NCI-H2171 treated with DMSO at 0.1 percent for 48 hours (cell line): ENCODE data around the gene SENP6.
"Not testable (repeated sequence)": the region's sequence is repeated elsewhere in the genome, so short reads cannot be mapped to it uniquely, and the experiment has no call there.

ENCODE experiments used
- DNase-seq: peaks from one replicate; lab custom pipeline; 2025; lab: John Stamatoyannopoulos, UW

Gene SENP6

DNA sequence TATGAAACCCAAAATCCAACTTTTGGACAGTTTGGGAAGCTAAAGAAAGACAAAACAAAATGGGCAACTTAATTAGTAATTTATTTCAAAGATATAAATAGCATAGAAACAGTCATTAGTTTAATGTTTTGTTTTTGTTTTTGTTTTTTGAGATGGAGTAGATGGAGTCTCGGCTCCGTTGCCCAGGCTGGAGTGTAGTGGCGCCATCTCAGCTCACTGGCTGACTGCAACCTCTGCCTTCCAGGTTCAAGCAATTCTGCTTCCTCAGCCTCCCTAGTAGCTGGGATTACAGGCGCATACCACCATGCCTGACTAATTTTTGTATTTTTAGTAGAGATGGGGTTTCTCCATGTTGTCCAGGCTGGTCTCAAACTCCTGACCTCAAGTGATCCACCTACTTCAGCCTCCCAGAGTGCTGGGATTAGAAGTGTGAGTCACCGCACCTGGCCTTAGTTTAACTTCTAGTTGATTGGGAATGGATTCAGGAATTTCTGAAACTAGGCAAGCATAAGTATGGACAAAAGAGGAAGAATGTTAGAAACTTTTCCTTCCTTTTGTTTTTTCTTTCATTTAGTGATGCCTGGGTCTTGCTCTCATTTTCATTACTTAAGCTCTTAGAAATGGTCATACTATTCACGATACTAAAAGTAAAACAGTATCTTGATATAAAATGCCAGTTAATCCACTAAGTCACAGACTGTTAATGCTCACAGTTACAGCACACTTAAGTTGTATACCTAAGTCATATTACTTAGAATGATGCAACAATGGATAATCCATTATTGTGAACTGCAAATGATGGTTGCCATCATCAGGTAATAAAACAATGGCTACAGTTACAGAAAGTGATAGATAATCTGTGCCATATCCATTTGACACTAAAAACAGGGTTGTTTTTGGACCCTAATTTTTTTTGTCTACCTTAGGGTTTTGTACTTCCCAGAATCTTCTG, 8.2 kb downstream of the SENP6 start:
- DNase-seq, result no peak

DNA sequence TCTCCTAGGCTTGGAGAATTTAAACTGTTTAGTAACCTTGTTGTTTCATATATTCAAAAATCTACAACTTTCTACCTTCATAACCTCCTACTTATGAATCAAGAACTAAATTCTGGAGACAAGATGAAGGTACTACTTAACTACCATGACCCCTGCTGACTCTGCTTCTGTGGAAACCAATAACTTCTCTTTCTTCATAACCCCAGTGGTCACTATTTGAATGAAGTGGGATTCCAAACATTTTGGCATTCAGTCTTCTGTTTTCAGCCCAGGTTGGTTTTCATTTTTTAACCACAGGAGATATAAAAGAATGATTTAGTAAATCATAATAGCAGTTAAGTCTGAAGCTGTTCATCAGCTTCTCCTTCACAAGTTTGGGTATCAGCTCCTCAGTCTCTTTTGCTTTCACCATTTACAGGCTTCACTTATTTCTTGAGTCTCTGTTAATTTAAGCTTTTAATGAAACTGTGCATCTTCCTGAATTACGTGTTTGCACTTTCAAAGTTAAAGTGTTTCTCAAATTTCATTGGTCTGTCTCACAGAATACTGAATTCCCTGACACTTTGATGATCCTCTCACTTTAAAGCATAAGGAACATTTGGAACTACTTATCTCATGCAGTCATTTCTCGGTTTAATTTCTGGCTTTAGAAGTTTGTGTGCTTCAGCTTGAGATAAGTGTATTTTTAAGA, 9.5 kb downstream of the SENP6 start:
- no peak for DNase-seq

DNA sequence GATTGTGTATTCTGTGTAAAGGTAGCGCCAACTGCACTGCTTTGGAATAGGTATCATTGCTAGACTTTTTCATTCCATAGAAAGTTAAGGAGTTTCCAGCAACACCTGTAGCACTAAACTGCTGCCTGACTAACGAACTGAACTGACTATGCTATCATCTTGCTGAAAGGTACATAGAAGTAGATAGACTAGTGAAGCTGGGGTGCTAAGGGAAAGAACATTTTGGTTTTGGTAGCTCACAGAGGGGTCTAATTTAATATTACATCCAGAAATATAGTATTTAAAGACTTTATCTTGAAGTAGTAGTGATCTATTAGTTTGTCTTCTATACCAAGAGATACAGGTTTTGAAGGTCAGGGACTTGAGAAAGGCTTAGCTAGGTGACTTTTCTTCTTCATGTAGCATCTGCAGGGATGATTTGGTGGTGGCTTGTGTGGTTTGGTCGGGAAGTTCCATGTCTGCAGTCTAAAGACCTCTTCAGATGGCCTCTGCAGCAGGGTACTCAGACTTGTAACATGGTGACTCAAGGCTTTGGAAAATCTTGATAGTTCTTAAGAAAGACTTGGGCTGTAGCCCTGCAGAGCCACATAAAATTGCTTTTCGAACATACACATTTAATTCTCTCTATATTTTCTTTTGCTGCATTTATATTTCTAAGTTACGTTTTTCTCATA, 10.2 kb downstream of the SENP6 start:
- DNase-seq, result no peak

DNA sequence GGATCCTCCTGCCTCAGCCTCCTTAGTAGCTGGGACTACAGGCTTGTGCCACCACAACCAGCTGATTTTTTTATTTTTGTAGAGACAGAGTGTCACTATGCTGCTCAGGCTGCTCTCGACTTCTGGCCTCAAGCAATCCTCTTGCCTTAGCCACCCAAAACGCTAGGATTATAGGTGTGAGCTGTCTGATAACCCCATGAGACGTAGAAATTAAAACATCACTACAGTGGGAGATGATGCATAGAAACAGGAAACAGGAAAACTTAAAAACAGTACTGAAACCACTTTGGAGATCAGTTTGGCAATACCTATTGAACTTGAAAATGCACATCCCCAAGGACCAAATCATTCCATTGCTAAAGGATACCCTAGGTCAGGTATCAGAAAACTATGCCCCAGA, 10.8 kb downstream of the SENP6 start:
- no peak for DNase-seq

DNA sequence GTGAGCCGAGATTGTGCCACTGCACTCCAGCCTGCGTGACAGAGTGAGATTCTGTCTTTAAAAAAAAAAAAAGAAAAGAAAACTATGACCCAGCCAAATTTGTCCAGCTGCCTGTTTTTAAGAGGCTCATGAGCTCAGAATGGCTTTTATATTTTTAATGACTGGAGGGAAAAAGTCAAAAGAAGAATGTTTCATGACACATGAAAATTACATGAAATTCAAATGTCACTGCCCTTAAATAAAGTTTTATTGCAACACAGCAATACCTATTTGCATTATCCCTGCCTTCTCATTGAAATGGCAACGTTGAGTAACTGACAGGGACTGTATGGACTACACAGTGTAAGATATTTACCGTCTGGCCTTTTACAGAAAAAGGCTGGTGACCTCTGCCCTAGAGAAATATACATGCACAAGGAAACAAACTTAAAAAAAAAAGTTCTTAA, 11.4 kb downstream of the SENP6 start:
- DNase-seq, result no peak

DNA sequence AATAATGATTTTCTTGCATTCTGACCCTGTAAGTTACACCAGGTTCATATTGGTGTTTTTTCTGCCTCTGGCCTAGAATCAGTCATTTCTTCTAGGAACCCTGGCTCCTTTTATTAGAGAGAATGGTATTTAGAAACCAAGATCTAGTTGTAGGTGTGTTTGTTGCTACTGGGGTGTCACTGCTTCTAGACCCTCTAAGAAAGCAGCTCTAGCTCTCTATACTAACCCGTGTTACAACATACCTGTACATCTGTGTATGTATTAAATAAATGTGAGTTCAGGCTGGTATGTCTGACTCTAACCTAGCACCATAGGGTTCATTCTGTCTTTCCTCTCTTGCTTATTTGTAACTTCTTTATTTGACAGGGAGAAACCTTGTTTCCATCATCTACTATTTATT, 16.8 kb downstream of the SENP6 start:
- no peak for DNase-seq

DNA sequence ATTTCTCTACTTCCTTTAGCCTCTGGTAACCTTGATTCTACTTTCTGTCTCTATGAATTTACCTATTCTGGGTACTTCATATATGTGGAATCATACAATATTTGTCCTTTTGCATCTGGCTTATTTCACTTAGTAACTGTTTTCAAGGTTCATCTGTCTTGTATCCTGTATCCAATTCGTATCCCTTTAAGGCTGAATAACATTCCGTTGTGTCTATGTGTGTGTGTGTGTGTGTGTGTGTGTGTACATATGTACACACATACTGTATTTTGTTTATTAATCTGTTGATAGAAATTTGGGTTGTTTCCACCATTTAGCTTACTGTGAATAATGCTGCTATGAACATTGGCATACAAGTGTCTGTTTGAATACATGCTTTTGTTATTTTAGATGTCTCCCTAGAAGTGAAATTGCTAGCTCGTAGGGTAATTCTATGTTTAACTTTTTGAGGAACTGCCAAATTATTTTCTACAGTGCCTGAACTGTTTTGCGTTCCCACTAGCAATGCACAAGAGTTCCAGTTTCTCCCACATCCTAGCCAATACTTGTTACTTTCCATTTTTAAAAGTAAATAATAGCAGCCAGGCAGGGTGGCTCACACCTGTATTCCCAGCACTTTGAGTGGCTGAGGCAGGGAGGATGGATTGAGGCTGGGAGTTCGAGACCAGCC, 17.7 kb downstream of the SENP6 start:
- DNase-seq, result no peak

DNA sequence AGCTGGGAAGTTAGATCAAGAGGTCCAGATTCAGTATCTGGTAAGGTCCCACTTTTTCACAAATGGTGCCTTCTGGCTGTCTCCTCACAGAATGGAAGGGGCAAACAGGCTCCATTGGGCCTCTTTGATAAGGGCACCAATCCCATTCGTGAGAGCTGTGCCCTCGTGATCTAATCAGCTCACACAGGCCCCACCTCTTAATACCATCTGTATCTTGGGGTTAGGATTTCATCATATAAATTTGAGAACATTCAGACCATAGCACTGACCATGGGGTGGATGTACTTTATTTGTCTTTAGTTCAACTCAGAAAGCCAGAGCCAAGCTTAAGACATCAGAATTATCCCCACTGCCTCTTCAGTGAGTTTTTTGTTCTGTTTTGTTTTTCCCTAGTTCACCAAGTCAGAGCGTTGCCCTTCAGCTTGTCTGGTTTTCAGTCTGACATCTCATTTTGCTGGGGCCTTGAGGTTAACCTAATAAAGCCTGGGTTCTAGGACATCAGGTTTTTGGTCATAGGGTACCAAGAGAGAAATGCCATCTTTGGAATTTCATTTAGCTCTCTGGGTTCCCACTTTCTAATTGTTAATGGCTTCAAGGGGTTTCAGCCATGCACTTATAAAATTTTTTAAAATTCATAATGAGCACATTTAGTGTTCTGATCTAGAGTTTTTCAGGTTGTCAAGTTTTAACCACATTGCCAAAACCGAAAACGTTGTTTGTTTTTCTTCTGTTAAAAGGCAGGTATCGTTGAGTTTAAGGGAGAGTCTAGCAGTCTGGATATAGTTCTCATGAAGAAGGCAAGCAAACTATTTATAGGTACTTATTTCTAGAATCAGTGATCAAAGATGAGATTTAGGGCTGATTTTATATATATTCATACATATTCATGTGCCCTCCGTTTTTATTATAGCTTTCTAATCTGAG, 19.0 kb downstream of the SENP6 start:
- no peak for DNase-seq

DNA sequence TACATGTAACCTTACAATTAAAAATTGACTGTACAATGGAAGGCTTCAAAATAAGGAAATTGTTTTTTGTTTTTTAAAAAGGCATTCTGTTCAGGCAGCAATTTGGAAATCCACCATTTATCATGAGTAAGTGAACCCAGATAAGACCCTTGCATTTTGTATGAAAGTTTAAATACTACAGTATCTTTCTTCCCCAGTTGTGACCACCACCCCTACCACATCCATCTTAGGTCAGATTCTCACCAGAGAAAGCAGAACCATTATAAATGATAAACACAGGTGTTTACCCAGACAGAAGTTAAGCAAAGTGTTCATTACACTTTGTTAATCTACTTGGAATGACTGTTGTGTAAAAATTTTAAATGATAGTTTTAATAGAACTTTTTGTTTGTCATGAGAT, 20.2 kb downstream of the SENP6 start:
- no peak for DNase-seq

DNA sequence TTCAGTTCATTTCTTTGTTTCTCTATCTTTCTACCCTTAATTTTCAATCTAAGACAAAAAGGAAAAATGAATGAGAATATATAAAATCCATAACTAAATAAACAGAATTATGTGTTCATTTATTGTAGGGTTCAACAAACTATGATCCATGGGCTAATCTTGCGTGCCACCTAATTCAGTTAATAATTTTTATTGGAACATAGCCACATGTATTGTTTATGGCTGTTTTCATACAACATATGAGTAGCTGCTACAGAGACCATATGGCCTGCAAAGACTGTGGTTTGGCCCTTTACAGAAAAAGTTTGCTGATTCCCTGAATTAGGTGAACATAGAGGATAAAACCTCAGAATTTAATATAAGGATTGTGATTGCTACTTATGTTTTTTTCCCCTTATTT, 21.8 kb downstream of the SENP6 start:
- no peak for DNase-seq

DNA sequence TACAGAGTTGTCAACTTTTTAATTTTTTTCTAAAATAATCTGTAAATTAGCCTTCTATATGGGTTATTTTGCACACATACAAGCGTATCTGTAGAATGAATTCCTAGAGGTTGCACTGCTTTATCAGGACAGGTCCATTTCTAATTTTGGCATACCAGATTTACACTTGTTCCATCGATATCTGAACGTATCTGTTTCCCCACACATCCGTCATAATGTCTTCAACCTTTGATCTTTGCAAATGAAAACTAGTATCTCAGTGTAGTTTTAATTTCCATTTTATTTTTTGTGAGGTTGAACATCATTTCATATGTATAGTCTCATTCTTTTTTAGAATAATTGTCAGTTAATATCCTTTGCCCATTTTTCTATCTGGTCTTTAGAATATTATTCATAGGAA, 22.7 kb downstream of the SENP6 start:
- no peak for DNase-seq

DNA sequence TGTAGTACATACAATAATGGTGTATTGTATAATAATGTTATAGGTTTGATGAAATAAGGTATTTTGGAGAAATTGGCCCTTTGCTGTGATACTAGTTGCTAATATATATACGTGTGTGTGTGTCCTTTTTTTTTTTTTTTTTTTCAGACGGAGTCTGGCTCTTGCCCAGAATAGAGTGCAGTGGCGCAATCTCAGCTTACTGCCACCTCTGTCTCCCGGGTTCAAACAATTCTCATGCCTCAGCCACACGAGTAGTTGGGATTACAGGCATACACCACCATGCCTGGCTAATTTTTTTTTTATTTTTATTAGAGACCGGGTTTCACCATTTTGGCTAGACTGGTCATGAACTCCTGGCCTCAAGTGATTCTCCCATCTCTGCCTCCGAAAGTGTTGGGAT, 23.3 kb downstream of the SENP6 start:
- no peak for DNase-seq

DNA sequence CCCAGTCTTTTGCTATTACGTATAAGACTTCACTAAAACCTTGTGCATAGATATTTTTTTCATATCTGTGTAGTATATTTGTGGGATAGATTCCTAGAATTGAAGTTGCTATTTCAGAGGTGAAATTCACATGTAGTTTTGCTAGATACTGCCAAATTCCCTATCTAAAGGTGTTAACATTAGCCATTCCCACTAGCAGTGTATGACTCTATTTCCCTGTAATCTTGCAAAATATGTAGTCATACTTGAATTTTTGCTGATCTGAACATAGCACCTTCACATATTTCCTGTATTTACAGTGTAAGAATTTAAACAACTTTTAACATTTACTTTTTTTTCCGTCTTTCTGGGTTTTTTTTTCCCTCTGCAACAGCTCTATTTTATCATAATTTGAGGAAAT, 24.9 kb downstream of the SENP6 start:
- no peak for DNase-seq

DNA sequence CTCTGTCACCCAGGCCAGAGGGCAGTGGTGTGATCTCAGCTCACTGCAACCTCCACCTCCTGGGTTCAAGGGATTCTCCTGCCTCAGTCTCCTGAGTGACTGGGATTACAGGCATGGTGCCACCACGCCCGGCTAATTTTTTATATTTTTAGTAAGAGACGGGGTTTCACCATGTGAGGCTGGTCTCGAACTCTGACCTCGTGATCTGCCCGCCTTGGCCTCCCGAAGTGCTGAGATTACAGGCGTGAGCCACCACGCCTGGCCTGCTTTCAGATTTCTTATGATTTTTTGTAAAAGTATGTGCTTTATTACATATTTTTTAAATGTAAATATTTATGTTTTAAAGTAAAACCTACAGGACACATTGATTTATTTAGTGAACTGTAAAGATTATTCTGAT, 26.0 kb downstream of the SENP6 start:
- DNase-seq, result not testable (repeated sequence)

DNA sequence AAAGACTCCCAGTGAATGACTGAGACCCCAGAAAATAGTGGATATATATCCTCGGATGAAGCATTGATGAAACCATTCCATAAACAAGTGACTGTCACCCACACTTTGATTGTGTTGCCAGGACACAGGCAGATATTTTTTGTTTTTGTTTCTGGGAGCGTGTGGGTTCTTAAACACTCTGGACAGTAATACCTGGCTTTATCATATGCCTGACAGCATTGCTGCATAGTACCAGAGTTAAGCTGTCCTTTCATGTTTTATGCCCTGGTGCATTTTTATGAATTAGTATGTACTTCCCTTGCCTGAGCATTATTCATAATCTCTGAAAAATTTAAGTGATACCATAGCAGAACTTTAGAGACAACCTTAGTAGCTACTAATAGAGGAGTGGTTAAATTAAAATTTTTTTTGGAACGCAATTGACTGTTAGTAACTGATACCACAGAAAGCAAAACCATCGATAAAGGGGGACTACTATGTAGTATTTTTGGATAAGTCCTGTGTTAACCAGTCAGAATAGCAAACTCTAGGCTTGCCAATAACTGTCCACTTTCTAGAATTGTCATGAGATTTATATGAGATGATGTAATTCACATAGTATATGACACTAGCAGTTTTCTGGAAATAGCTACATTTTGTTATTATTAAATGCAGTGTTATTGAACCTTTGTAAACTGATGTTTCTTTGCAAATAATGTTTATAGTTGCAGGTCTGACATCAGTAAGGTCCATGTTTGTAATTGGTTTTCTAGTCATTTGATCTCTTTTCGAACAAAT, 30.4 kb downstream of the SENP6 start:
- DNase-seq, result no peak

DNA sequence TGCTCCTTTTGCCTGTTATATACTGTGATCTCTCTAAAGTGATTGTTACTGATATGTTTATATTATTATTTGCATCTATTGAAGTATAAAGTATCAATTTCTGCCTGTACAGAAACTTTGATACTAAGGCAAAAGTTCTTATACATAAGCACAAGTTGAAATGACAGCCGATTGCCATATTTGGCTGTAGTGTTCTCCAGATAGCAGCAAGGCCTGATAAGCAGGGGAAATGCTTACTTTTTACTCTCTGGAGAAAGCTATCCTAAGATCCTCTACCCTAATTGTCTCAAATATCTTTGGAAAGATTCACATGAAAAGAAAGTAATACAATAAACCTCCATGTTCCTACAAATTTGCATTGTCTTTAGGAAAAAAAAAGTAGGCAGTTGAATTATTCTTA, 31.4 kb downstream of the SENP6 start:
- no peak for DNase-seq

DNA sequence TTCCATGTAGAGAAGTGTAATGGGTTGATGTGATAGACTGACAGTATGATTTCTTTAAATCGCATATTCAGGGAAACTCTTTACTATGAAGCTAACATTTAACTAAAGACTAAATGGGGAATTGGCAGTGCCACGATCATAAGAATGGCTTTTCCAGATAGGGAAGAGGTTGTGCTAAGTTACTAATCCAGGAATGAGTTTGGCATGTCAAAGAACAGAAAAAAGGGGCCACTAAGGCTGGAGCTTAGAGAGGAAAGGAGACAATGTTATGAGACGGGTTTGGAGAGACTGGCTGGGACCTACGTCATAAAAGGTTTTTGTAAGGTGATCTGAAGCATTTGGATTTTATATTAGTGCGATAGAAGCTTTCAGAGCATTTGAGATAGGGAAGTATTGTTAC, 40.6 kb downstream of the SENP6 start:
- DNase-seq, result no peak

DNA sequence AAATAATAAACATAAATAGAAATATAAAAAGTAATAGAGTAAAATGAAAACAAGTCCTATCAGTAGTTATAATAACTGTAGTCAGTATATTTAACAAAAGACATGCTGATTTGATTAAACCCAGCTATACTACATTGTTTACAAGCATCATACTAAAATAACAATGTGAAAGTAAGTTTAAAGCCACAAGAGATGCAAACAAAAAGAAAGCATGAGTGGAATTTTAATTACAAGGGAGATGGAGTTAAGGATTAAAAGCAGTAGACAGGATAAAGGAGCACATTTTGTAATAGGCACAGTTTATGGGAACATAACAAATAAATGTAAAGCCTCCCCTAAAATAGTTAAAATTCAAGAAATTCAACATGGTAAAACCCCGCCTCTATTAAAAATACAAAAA, 41.5 kb downstream of the SENP6 start:
- DNase-seq, result no peak

DNA sequence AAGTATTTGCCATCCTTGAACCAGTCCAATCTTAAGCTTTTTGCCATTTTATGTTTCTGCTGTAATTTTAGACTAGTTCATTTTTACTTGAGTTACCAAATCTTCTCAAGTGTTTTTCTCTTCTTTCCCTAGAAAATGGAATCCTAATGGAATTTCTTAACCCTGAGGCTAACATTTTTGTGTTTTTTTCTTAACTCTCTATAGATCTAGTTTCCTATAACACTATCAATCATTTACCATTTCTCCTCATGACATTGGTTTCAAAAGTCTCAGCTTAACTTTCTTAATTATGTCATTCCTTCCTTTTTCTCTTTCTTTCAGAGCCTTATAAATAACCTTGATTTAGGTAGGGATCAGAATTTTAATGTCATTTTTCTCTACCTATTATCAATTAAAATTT, 54.8 kb downstream of the SENP6 start:
- no peak for DNase-seq

DNA sequence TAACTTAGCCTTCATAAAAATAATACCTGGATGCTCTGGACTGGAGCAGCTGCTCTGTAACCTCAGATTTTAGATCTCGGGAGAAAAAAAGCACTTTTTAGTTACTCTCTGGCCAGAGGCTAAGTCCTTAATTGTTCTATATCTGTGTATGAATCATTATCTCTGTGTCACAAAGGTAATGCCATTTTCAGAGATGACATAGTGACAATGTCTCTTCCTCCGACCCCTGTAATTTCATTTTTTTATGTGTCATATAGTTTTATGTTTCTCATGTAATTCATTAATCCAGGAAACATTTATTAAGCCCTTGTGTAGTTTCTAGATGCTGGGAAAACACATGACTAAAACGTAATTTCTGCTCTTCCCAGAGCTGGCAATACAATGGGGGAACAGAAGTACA, 55.6 kb downstream of the SENP6 start:
- DNase-seq, result no peak
